Breast epithelium (tissue), 3 donors: ENCODE results near the gene GPR42.

Experiments
- POLR2A ChIP-seq: fragments of 450-650 bp; IDR thresholded peaks from one replicate; pipeline ENCODE4 v1.6.1; 2016; ENCODE audit warnings: antibody characterized with exemption, mild to moderate bottlenecking, moderate library complexity
- POLR2AphosphoS5 ChIP-seq, 3 donors: sonication (generic); formaldehyde crosslinking; IDR thresholded peaks; one replicate each; pipeline ENCODE4 v1.6.1; 2017; ENCODE audit warnings: antibody characterized with exemption in 3 of 3
- TF ChIP-seq, protein P1 (sequence below), 3 donors: fragments of 450-650 bp; IDR thresholded peaks; one replicate each; pipeline ENCODE4 v1.5.1; 2016 to 2017; ENCODE audit warnings: antibody characterized with exemption in 3 of 3, mild to moderate bottlenecking in 3 of 3, moderate library complexity in 3 of 3

GRCh38 chr19:35395382-35396199 lies 24.7 kb downstream of the GPR42 start:
- TF ChIP-seq, protein P1, sequence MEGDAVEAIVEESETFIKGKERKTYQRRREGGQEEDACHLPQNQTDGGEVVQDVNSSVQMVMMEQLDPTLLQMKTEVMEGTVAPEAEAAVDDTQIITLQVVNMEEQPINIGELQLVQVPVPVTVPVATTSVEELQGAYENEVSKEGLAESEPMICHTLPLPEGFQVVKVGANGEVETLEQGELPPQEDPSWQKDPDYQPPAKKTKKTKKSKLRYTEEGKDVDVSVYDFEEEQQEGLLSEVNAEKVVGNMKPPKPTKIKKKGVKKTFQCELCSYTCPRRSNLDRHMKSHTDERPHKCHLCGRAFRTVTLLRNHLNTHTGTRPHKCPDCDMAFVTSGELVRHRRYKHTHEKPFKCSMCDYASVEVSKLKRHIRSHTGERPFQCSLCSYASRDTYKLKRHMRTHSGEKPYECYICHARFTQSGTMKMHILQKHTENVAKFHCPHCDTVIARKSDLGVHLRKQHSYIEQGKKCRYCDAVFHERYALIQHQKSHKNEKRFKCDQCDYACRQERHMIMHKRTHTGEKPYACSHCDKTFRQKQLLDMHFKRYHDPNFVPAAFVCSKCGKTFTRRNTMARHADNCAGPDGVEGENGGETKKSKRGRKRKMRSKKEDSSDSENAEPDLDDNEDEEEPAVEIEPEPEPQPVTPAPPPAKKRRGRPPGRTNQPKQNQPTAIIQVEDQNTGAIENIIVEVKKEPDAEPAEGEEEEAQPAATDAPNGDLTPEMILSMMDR (IDR thresholded peaks at IDR 0.05) = no peak
- TF ChIP-seq POLR2A = no peak
- no peak for TF ChIP-seq POLR2AphosphoS5 (IDR thresholded peaks at IDR 0.05)
